Fibroblast of skin of scalp (primary cell): ENCODE data around the gene ACOT13.
"Not testable (repeated sequence)": the region's sequence is repeated elsewhere in the genome, so short reads cannot be mapped to it uniquely, and the experiment has no call there.

Experiments
- DNase-seq: peaks from one replicate; pipeline ENCODE4 v3.0.0-alpha.2; 2013

The ACOT13 gene

DNA sequence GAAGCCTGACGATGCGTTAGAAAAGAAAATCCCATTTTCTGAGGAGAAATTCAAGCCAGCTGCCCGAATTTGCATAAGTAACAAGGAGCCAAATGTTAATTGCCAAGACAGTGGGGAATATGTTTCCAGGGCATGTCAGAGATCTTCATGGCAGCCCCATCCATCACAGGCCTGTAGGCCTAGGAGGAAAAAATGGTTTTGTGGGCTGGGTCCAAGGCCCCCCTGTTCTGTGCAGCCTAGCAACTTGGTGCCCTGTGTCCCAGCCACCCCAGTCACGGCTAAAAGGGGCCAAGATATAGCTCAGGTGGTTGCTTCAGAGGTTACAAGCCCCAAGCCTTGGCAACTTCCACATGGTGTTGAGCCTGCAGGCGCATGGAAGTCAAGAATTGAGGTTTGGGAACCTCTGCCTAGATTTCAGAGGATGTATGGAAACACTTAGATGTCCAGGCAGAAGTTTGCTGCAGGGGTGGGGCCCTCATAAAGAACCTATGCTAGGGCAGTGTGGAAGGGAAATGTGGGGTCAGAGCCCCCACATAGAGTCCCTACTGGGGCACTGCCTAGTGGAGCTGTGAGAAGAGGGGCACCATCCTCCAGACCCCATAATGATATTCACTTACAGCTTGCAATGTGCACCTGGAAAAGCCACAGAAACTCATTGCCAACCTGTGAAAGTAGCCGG lies 64.7 kb downstream of the ACOT13 start:
- not testable (repeated sequence) for DNase-seq

DNA sequence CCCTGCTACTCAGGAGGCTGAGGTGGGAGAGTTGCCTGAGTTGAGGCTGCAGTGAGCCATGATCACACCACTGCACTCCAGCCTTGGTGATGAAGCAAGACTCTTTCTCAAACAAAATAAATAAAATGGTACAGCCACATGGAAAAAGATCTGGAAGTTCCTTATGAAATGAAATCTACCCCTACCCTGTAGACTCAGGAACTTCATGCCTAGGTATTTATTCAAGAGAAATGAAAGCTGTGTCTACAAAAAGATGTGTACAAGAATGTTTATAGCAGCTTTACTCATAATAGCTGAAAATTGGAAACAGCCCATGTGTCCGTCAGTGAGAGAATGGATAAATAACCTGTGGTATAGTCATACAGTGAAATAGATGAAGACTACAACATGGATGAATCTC lies 67.3 kb downstream of the ACOT13 start:
- DNase-seq, result no peak

DNA sequence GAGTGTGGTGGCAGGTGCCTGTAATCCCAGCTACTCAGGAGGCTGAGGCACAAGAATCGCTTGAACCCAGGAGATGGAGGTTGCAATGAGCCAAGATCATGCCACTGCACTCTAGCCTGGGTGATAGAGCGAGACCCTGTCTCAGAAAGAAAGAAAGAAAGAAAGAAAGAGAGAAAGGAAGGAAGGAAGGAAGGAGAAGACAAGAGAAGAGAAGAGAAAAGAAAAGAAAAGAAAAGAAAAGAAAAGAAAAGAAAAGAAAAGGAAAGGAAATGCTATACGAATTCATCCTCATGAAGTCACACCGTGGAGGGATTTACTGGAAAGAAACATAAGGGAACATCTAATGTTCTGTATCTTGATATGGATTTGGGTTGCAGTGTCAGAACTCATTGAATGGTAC lies 67.8 kb downstream of the ACOT13 start:
- not testable (repeated sequence) for DNase-seq

DNA sequence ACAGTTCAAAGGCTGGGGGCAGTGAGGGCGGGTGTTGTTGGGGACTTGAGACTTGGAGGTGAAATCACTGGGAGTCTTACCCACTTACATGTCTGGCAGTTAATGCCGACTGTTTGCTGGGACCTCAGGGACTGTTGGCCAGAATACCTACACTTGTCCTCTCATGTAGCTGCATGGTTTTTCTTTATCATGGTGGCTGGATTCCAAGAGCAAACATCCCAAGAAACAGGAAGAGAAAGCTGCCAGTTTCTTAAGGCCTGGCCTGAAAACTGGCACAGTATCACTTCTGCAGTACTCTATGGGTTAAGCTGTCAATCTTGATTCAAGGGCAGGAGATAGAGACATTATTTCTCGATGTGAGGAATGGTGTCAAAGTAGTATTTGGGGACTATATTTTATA lies 71.9 kb downstream of the ACOT13 start:
- no peak for DNase-seq

DNA sequence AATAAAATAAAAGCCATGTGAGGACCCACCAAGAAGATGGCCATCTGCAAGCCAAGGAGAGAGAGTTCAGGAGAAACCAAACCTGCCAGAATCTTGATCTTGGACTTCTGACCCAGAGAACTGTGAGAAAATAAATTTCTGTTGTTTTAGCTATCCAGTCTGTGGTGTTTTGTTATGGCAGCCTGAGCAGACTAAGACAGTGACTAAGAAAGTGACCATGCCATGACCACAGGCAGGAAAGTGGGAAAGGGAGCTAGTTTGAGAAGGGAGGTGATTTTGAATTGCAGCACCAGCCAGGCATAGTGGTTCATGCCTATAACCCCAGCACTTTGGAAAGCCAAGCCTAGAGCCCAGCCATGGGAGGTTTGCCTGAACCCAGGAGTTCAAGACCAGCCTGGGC lies 74.0 kb downstream of the ACOT13 start:
- DNase-seq, result peak; percentile 15

DNA sequence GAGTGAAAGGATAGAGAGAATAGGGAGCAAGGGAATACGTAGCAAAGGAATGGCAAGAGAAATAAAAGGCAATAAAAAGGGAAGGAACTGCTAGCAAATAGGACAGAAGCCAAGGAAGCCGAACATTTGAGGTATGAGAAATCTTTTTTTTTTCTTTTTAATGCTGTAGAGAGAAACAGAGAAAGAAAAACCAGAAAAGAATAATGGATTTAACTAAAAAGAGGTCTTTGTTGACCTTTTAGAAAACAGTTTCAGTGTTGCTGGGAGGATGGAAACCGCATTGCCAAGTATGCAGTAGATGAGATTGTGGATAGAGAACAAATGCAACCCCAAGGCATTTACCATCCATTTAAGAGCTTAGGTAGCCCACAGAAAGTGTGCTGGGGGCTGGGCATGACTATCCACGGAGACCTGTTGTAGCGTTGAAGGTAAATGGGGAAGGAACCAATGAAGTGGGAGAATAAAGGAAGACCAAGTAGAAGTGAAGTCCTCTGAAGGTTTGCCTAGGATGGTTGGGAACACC lies 75.4 kb downstream of the ACOT13 start:
- DNase-seq, result no peak

DNA sequence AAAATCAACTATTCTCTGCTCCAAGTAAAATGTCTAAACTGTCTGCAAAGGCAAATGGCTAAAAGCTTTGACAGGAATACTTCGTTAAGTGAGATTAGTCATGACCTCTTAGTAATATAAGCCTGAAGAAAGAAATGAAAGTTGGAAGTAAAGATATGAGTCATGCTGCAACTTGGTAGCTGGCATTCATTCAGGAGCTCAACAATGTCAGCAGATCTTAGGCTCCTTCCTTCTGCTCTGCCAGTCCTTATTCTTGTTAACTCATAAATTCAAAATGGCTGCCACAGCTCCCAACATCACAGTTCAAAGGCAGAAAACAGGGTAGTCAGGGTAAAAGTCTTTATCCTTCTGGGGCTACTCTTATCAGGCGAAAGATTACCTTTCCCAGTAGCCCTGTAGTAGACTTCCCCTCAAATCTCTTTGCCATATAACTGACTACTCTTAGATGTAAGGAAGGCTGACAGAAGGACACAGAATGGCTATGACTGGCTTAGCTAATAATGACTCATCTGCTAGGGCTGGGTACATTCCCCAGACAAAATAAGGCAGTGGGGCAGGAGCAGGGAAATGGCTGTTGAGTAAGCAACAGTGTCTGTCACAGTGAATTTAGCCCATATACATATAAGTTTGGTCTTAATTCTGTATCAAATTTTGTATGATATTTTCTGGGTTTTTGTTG lies 76.5 kb downstream of the ACOT13 start:
- DNase-seq, result peak; percentile 97

DNA sequence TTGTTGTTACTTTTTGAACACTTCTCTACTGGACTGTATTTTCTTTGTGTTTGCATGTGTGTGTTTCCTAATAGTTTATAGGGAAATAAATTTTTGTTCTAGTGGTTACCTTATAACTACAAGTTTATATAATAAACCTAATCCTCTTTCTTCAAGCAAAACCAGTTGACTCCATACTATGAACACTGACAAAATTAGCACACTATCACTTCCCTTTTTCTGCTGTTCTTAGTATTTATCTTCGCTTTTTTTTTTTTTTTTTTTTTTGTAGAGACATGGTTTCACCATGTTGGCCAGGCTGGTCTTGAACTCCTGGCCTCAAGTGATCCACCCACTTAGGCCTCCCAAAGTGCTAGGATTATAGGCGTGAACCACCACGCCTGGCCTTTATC lies 77.1 kb downstream of the ACOT13 start:
- DNase-seq, result no peak

DNA sequence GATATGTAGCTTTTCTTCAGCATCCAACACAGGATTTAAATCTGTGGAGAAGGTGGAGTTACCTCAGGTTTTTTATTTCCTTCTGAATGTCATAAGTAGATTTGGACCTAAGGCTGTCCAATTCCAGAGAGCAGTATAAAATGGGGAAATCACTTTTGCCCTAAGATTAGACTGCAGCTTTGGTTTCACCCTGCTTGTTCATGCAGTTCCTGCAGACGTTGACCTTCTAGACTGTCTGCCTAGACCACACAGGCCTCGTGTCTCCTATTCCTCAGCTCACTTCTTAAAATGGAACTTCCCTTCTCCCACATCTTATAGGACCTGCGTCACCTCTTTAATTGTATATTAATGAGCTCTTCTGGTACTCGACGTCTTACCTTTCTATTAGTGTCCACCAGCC lies 78.0 kb downstream of the ACOT13 start:
- no peak for DNase-seq

DNA sequence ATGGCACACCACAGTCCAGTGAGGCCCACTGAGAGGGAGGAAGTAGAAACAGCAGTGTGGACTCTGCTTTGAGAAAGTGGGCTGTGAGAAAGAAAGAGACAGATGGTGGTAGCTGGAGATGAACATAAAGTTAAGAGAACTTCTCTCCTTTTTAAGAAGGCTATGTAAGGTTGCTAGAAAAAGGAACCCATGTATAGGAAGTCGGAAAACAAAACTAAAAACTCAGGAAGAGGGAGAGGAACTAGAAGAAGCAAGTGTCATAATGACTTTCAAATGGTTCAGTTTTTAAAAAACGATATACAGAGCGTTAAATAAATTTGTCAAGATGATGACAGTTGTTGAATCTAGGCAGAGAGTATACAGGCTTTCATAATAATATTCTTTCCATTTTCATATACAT lies 82.4 kb downstream of the ACOT13 start:
- no peak for DNase-seq

DNA sequence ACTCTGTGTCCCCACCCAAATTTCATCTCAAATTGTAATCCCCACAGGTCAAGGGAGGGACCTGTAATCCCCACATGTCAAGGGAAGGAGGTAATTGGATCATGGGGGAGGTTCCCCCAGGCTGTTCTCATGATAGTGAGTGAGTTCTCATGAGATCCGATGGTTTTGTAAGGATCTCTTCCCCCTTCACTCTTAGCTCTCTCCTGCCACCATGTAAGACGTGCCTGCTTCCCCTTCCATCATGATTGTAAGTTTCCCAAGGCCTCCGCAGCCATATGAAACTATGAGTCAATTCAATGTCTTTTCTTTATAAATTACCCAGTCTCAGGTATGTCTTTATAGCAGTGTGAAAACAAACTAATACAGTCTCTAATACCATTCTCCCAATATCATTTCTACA lies 84.0 kb downstream of the ACOT13 start:
- not testable (repeated sequence) for DNase-seq

DNA sequence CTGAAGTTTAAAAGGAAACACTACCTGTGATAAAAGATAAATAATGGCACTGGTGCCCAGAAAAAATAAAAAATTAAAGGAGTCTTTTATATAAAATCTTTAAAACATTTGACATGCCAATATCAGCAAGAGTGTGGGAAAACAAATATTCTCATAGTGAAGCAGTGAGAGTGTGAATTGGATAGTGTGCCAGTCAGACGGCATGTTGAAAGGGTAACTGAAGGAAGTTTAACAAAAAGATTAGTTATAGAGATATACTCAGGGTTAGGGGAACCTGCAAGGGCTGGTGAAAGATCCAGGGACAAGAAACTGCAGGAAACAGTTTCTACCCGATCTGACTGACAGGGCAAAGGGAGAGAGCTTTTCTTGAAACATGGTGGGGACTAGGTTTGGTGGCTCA lies 85.6 kb downstream of the ACOT13 start:
- no peak for DNase-seq

DNA sequence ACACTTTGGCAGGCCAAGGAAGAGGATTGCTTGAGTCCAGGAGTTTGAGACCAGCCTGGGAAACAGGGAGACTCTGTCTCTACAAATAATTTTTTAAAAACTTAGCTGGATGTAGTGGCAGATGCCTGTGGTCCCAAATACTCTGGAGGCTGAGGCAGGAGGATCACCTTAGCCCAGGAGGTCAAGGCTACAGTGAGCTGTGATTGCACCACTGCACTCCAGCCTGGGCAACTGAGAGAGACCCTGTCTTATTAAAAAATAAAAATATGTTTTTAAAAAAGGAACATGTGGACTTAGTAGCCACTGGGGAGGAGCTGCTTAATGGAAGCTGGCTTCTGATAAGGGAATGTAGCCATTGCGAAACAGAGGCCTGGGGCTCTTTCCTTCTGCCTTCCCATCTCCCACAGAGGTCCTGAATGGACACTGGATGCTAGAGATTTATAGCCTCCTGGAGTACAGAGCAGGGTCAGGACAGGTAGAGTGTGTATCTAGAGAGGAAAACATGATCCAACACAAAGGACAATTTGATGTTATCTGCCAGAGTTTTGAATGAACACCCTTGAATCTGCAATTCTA lies 86.1 kb downstream of the ACOT13 start:
- no peak for DNase-seq

DNA sequence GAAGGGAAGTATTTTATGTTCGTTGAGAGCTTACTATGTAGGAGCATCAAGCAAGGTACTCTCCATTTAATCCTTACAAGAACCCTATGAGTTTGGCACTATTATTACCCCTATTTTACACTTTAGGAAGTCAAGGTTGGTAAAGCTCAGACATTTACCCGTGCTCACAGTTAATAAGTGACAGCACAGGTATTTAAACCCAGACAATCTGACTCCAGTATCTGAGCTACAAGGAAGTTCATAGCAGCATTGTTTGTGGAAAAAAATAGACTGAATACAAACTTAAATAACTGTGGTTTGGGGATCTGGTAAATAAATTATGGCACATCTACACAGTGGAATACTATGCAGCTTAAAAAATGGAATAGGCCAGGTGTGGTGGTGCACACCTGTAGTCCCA lies 86.7 kb downstream of the ACOT13 start:
- no peak for DNase-seq

DNA sequence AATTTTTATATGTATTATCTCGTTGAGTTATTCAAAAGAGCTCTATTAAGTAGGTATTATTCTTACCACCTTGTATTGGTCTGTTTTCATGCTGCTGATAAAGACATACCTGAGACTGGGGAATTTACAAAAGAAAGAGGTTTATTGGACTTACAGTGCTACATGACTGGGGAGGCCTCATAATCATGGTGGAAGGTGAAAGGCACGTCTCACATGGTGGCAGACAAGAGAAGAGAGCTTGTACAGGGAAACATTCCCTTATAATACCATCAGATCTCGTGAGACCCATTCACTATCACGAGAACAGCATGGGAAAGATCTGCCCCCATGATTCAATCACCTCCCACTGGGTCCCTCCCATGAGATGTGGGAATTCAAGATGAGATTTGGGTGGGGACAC lies 87.5 kb downstream of the ACOT13 start:
- not testable (repeated sequence) for DNase-seq
